Activated T-cell treated with anti-CD3 and anti-CD28 coated beads, Interleukin-2, amount 50 U/mL, for 72 hours (primary cell): ENCODE results near the gene TMEM218. TPM values are rescaled to one million over a fixed set of nuclear protein-coding genes. Genes with fewer than 3 reads are reported as not detected.

ENCODE experiments used
- ATAC-seq, 2 donors: fragments of 150-1000 bp; cut with Tn5 transposase; replicated peaks in 1 of 2; 2 replicates each; pipeline ENCODE4 v1.10.0; 2021; ENCODE audit warnings: moderate library complexity in 2 of 2, mild to moderate bottlenecking in 1 of 2
- DNase-seq, 2 donors: peaks; one replicate each; pipeline ENCODE4 v3.0.0; 2021 to 2022; ENCODE audit warnings: mixed read lengths in 1 of 2
- H3K27ac Mint-ChIP-seq: one replicate; pipeline ENCODE4 v1.8.0; 2022; ENCODE audit warnings: mild to moderate bottlenecking, moderate library complexity, mixed read lengths
- H3K27me3 Mint-ChIP-seq: one replicate; pipeline ENCODE4 v1.8.0; 2022; ENCODE audit warnings: low read depth, mixed read lengths
- H3K36me3 Mint-ChIP-seq, 2 donors: one replicate each; pipeline ENCODE4 v1.8.0; 2022; ENCODE audit warnings: mixed read lengths in 2 of 2, mild to moderate bottlenecking in 1 of 2; ENCODE audit not compliant: insufficient read depth in 2 of 2
- H3K4me1 Mint-ChIP-seq: one replicate; pipeline ENCODE4 v1.8.0; 2022; ENCODE audit warnings: low read depth, mixed read lengths
- H3K4me3 Mint-ChIP-seq, 2 donors: one replicate each; pipeline ENCODE4 v1.8.0; 2022; ENCODE audit warnings: mild to moderate bottlenecking in 2 of 2, mixed read lengths in 2 of 2, moderate library complexity in 2 of 2
- H3K9me3 Mint-ChIP-seq, 2 donors: one replicate each; pipeline ENCODE4 v1.8.0; 2022; ENCODE audit warnings: mixed read lengths in 2 of 2
- total RNA-seq, 2 donors: library from RNA; stranded (reverse); gene quantifications; one replicate each; pipeline ENCODE4 v1.2.3, GENCODE V29; 2022

Gene TMEM218
- total RNA-seq, 2 donors from 2014 or later: 14.6 to 18.4 TPM

- no peak for ATAC-seq
- Mint-ChIP-seq H3K27me3 (peaks cover 44% of the 10 kb centered on the region), H3K4me3 (no peak overlapping the region), H3K4me1 (no peaks in the 10 kb centered on the region), H3K36me3 (no peaks in the 10 kb centered on the region), H3K9me3 (no peaks in the 10 kb centered on the region), H3K27ac (no peak overlapping the region)
- DNase-seq: no peak
These were observed 11.9 kb upstream of the TMEM218 start for GRCh38 chr11:125123194-125123946.

- H3K9me3 Mint-ChIP-seq: peaks cover under 1% of the 10 kb centered on the region in 2 donors
- H3K4me3 Mint-ChIP-seq: no peak overlapping the region
- DNase-seq (no peak), ATAC-seq (no peak)
- H3K27ac Mint-ChIP-seq: no peak overlapping the region
- H3K4me1 Mint-ChIP-seq: peaks cover 1% of the 10 kb centered on the region
- H3K36me3 Mint-ChIP-seq: no peaks in the 10 kb centered on the region
- peaks cover 20% of the 10 kb centered on the region for H3K27me3 Mint-ChIP-seq
These were observed 6.0 kb upstream of the TMEM218 start for GRCh38 chr11:125117429-125117828.

GRCh38 chr11:125114518-125114917 is 3.1 kb upstream of the TMEM218 start:
- no peak overlapping the region for H3K4me3 Mint-ChIP-seq
- peaks cover 3 to 6% of the 10 kb centered on the region in 2 donors for H3K36me3 Mint-ChIP-seq
- H3K4me1 Mint-ChIP-seq: peaks cover 19% of the 10 kb centered on the region
- H3K27me3 Mint-ChIP-seq: peaks cover 10% of the 10 kb centered on the region
- no peak overlapping the region for H3K27ac Mint-ChIP-seq
- ATAC-seq (no peak), DNase-seq (no peak)
- peaks cover 4 to 5% of the 10 kb centered on the region in 2 donors for H3K9me3 Mint-ChIP-seq

GRCh38 chr11:125112208-125112604 is 780 bp upstream of the TMEM218 start:
- H3K9me3 Mint-ChIP-seq: peaks cover 4 to 5% of the 10 kb centered on the region in 2 donors
- peaks cover 3% of the 10 kb centered on the region for H3K27me3 Mint-ChIP-seq
- peak overlapping the region; percentile 84 for H3K27ac Mint-ChIP-seq
- no peak for ATAC-seq
- DNase-seq: no peak
- H3K36me3 Mint-ChIP-seq: peaks cover 3 to 6% of the 10 kb centered on the region in 2 donors
- H3K4me3 Mint-ChIP-seq: peak overlapping the region; percentile 91 to 99
- peaks cover 19% of the 10 kb centered on the region for H3K4me1 Mint-ChIP-seq

- H3K36me3 Mint-ChIP-seq: peaks cover 3 to 6% of the 10 kb centered on the region in 2 donors
- peak overlapping the region; percentile 91 to 99 for H3K4me3 Mint-ChIP-seq
- ATAC-seq (no peak), DNase-seq (peak in 1 of 2 donors; percentile 7)
- no peaks in the 10 kb centered on the region for H3K27me3 Mint-ChIP-seq
- peaks cover 4 to 5% of the 10 kb centered on the region in 2 donors for H3K9me3 Mint-ChIP-seq
- peak overlapping the region; percentile 84 for H3K27ac Mint-ChIP-seq
- H3K4me1 Mint-ChIP-seq: peaks cover 24% of the 10 kb centered on the region
These were observed 454 bp downstream of the TMEM218 start for GRCh38 chr11:125111001-125111342.

- Mint-ChIP-seq H3K4me1 (peaks cover 29% of the 10 kb centered on the region), H3K9me3 (peaks cover 4 to 5% of the 10 kb centered on the region in 2 donors), H3K27me3 (no peaks in the 10 kb centered on the region), H3K36me3 (peaks cover 3 to 6% of the 10 kb centered on the region in 2 donors), H3K4me3 (peak overlapping the region; percentile 91 to 99), H3K27ac (peak overlapping the region; percentile 84)
- no peak for ATAC-seq
- DNase-seq: peak; percentile 14 to 15
These were observed 920 bp downstream of the TMEM218 start for GRCh38 chr11:125110506-125110905.

GRCh38 chr11:125108469-125108868 is 3.0 kb downstream of the TMEM218 start:
- H3K4me3 Mint-ChIP-seq: no peak overlapping the region
- no peak overlapping the region for H3K27ac Mint-ChIP-seq
- H3K4me1 Mint-ChIP-seq: peaks cover 31% of the 10 kb centered on the region
- no peaks in the 10 kb centered on the region for H3K27me3 Mint-ChIP-seq
- peaks cover 3 to 6% of the 10 kb centered on the region in 2 donors for H3K36me3 Mint-ChIP-seq
- H3K9me3 Mint-ChIP-seq: peaks cover 4 to 5% of the 10 kb centered on the region in 2 donors
- DNase-seq (no peak), ATAC-seq (no peak)

GRCh38 chr11:125105926-125106325 is 5.5 kb downstream of the TMEM218 start:
- no peak for ATAC-seq
- peaks cover 21% of the 10 kb centered on the region for H3K4me1 Mint-ChIP-seq
- no peaks in the 10 kb centered on the region for H3K9me3 Mint-ChIP-seq
- no peaks in the 10 kb centered on the region for H3K36me3 Mint-ChIP-seq
- no peak overlapping the region for H3K4me3 Mint-ChIP-seq
- peak overlapping the region; percentile 40 for H3K27ac Mint-ChIP-seq
- no peak for DNase-seq
- no peaks in the 10 kb centered on the region for H3K27me3 Mint-ChIP-seq

GRCh38 chr11:125102510-125102909 is 8.9 kb downstream of the TMEM218 start:
- no peaks in the 10 kb centered on the region for H3K27me3 Mint-ChIP-seq
- DNase-seq: no peak
- no peak overlapping the region for H3K4me3 Mint-ChIP-seq
- H3K36me3 Mint-ChIP-seq: peaks cover 4 to 6% of the 10 kb centered on the region in 2 donors
- ATAC-seq: no peak
- H3K9me3 Mint-ChIP-seq: no peaks in the 10 kb centered on the region
- no peak overlapping the region for H3K27ac Mint-ChIP-seq
- H3K4me1 Mint-ChIP-seq: peaks cover 12% of the 10 kb centered on the region

GRCh38 chr11:125102025-125102424 is 9.4 kb downstream of the TMEM218 start:
- DNase-seq (no peak), ATAC-seq (no peak)
- peaks cover 12% of the 10 kb centered on the region for H3K4me1 Mint-ChIP-seq
- H3K27ac Mint-ChIP-seq: no peak overlapping the region
- no peak overlapping the region for H3K4me3 Mint-ChIP-seq
- H3K27me3 Mint-ChIP-seq: no peaks in the 10 kb centered on the region
- H3K9me3 Mint-ChIP-seq: no peaks in the 10 kb centered on the region
- H3K36me3 Mint-ChIP-seq: peaks cover 4 to 6% of the 10 kb centered on the region in 2 donors

GRCh38 chr11:125101596-125101995 is 9.8 kb downstream of the TMEM218 start:
- Mint-ChIP-seq H3K4me3 (no peak overlapping the region), H3K4me1 (peaks cover 12% of the 10 kb centered on the region), H3K9me3 (no peaks in the 10 kb centered on the region), H3K27me3 (no peaks in the 10 kb centered on the region), H3K36me3 (peaks cover 4 to 6% of the 10 kb centered on the region in 2 donors), H3K27ac (no peak overlapping the region)
- DNase-seq (no peak), ATAC-seq (no peak)

GRCh38 chr11:125100136-125100535 is 11.3 kb downstream of the TMEM218 start:
- peaks cover 4 to 6% of the 10 kb centered on the region in 2 donors for H3K36me3 Mint-ChIP-seq
- H3K4me1 Mint-ChIP-seq: no peaks in the 10 kb centered on the region
- H3K27me3 Mint-ChIP-seq: no peaks in the 10 kb centered on the region
- no peaks in the 10 kb centered on the region for H3K9me3 Mint-ChIP-seq
- H3K27ac Mint-ChIP-seq: no peak overlapping the region
- no peak for DNase-seq
- H3K4me3 Mint-ChIP-seq: no peak overlapping the region
- no peak for ATAC-seq

GRCh38 chr11:125094731-125095130 is 16.7 kb downstream of the TMEM218 start:
- Mint-ChIP-seq H3K9me3 (no peaks in the 10 kb centered on the region), H3K36me3 (peaks cover 1% of the 10 kb centered on the region in 2 donors), H3K4me3 (no peak overlapping the region), H3K27ac (no peak overlapping the region), H3K27me3 (no peaks in the 10 kb centered on the region), H3K4me1 (peaks cover 6% of the 10 kb centered on the region)
- no peak for ATAC-seq
- no peak for DNase-seq

GRCh38 chr11:125093502-125093901 is 17.9 kb downstream of the TMEM218 start:
- H3K9me3 Mint-ChIP-seq: no peaks in the 10 kb centered on the region
- H3K36me3 Mint-ChIP-seq: no peaks in the 10 kb centered on the region
- no peak overlapping the region for H3K4me3 Mint-ChIP-seq
- no peaks in the 10 kb centered on the region for H3K27me3 Mint-ChIP-seq
- no peak for DNase-seq
- peaks cover 6% of the 10 kb centered on the region for H3K4me1 Mint-ChIP-seq
- H3K27ac Mint-ChIP-seq: no peak overlapping the region
- no peak for ATAC-seq
